ENCODE data around the gene PNPT1. TPM values are rescaled to one million over a fixed set of nuclear protein-coding genes. Genes with fewer than 3 reads are reported as not detected.

PNPT1 gene
- total and polyA plus RNA-seq, 9 of the 15 experiments (the other 6 are each of a cell fraction or from before 2014, with no cell fraction given): 46.5 to 104 (median 62.7) TPM

DNA sequence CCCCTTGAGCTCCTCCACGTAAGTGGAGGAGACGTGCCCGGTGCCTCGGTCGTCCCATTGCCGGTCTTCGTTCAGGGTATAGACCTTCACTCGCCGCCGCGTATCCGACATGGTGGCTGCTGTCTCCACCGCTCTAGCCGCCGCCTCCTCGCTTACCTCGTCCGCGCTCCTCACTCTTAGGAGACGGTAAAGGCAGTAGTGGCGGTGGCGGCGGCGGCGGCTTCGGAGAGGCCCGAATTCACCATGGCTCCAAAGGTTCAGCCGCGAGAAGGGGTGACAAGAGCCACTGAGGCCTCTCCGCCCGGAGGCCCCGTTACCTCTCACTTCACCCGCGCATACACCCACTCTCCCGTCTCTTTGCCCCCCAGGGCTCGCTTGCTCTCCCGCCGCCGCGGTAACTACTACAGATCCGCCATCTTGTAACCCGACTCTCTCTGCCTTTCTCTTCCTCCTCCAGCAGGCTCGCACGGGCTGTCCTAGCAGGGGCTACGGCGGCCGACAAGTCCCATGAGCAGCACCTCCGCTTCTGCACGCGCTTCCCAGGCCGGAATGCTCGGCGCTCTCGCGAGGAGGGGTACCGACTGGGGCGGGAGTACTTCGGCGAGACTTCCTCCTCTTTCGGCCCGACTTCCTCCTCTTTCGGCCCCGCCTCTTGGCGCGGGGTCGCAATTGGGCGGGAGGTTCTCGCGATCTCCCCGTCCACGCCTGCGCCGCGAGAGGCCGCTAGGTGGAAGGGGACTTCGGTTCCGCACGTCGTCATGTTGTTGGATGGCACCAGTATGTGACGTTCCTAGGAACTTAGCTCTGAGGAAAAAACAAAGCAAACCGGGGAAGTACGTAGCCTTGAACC is 76.2 kb downstream of the PNPT1 start, which contains the start of gene PPP4R3B (continued):
- TF ChIP-seq, protein P1, sequence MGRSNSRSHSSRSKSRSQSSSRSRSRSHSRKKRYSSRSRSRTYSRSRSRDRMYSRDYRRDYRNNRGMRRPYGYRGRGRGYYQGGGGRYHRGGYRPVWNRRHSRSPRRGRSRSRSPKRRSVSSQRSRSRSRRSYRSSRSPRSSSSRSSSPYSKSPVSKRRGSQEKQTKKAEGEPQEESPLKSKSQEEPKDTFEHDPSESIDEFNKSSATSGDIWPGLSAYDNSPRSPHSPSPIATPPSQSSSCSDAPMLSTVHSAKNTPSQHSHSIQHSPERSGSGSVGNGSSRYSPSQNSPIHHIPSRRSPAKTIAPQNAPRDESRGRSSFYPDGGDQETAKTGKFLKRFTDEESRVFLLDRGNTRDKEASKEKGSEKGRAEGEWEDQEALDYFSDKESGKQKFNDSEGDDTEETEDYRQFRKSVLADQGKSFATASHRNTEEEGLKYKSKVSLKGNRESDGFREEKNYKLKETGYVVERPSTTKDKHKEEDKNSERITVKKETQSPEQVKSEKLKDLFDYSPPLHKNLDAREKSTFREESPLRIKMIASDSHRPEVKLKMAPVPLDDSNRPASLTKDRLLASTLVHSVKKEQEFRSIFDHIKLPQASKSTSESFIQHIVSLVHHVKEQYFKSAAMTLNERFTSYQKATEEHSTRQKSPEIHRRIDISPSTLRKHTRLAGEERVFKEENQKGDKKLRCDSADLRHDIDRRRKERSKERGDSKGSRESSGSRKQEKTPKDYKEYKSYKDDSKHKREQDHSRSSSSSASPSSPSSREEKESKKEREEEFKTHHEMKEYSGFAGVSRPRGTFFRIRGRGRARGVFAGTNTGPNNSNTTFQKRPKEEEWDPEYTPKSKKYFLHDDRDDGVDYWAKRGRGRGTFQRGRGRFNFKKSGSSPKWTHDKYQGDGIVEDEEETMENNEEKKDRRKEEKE (IDR thresholded peaks at IDR 0.05; ENCODE audit: borderline replicate concordance in 1 of 2, control insufficient read depth in 1 of 2, low read depth in 2 of 2, low read length in 1 of 2): 0 out of 4 replicates have a peak, but pooled peaks of 1 of the 2 experiments have one; percentile 12
- TF ChIP-seq E2F1 (CRISPR knock-in tag; IDR thresholded peaks at IDR 0.05) (peak; percentile 69), BRCA1 (IDR thresholded peaks at IDR 0.05) (no peak), BRCA1 (CRISPR knock-in tag; IDR thresholded peaks at IDR 0.05) (no peak), FOXA3 (CRISPR knock-in tag; conservative IDR thresholded peaks at IDR 0.05 in 1 of 2, IDR thresholded peaks at IDR 0.05 in 1 of 2) (0 out of 4 replicates have a peak, but pooled peaks of 1 of the 2 experiments have one; percentile 30), SMAD3 (CRISPR knock-in tag; conservative IDR thresholded peaks at IDR 0.05) (0 out of 2 replicates have a peak, but pooled peaks have one; percentile 8), ELF1 (tag; IDR thresholded peaks at IDR 0.05) (peak; percentile 97), BACH1 (tag; IDR thresholded peaks at IDR 0.05) (no peak), TAF1 (IDR thresholded peaks at IDR 0.05; ENCODE audit: control insufficient read depth, extremely low read depth, insufficient read depth, low read length, severe bottlenecking) (peak; percentile 94), SOX6 (IDR thresholded peaks at IDR 0.05) (0 out of 2 replicates have a peak, but pooled peaks have one; percentile 9), HNRNPH1 (optimal IDR thresholded peaks at IDR 0.05; ENCODE audit: low read depth, low read length) (no peak), ZNF764 (CRISPR knock-in tag; IDR thresholded peaks at IDR 0.05; ENCODE audit: low read depth) (no peak), HNRNPLL (IDR thresholded peaks at IDR 0.05; ENCODE audit: low read depth, low read length, poor library complexity, severe bottlenecking) (peak; percentile 84)
- TF ChIP-seq, protein P2, sequence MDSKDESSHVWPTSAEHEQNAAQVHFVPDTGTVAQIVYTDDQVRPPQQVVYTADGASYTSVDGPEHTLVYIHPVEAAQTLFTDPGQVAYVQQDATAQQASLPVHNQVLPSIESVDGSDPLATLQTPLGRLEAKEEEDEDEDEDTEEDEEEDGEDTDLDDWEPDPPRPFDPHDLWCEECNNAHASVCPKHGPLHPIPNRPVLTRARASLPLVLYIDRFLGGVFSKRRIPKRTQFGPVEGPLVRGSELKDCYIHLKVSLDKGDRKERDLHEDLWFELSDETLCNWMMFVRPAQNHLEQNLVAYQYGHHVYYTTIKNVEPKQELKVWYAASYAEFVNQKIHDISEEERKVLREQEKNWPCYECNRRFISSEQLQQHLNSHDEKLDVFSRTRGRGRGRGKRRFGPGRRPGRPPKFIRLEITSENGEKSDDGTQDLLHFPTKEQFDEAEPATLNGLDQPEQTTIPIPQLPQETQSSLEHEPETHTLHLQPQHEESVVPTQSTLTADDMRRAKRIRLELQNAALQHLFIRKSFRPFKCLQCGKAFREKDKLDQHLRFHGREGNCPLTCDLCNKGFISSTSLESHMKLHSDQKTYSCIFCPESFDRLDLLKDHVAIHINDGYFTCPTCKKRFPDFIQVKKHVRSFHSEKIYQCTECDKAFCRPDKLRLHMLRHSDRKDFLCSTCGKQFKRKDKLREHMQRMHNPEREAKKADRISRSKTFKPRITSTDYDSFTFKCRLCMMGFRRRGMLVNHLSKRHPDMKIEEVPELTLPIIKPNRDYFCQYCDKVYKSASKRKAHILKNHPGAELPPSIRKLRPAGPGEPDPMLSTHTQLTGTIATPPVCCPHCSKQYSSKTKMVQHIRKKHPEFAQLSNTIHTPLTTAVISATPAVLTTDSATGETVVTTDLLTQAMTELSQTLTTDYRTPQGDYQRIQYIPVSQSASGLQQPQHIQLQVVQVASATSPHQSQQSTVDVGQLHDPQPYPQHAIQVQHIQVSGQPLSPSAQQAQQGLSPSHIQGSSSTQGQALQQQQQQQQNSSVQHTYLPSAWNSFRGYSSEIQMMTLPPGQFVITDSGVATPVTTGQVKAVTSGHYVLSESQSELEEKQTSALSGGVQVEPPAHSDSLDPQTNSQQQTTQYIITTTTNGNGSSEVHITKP (IDR thresholded peaks at IDR 0.05; ENCODE audit: partially characterized antibody): peak; percentile 42

All from K562 (cell line).